ENCODE results near the gene TUSC2. TPM values are rescaled to one million over a fixed set of nuclear protein-coding genes. Genes with fewer than 3 reads are reported as not detected.

The TUSC2 gene
- 10 to 100 TPM; 24.6 to 29.7 (median 27.7) TPM for polyA plus RNA-seq (ENCODE audit: insufficient read length in 4 of 4)

- peak; percentile 93 to 97 (median 94) for DNase-seq (ENCODE audit: low read depth in 4 of 4, low spot score in 3 of 4)
Observed at GRCh38 chr3:50327943-50328691, at the start of gene TUSC2. Gene TUSC2, minus strand, starts transcription at chr3:50328223. Its CDS starts 124 bp downstream, at chr3:50328099.

GRCh38 chr3:50375258-50375931, 47.4 kb upstream of the TUSC2 start:
- no peak for DNase-seq (ENCODE audit: low read depth in 4 of 4, low spot score in 3 of 4)

- no peak for DNase-seq (ENCODE audit: low read depth in 4 of 4, low spot score in 3 of 4)
Observed at GRCh38 chr3:50374363-50375257, 46.6 kb upstream of the TUSC2 start.

GRCh38 chr3:50373146-50374051, 45.4 kb upstream of the TUSC2 start:
- no peak for DNase-seq (ENCODE audit: low read depth in 4 of 4, low spot score in 3 of 4)

GRCh38 chr3:50372349-50372748, 44.3 kb upstream of the TUSC2 start:
- no peak for DNase-seq (ENCODE audit: low read depth in 4 of 4, low spot score in 3 of 4)

GRCh38 chr3:50371133-50371685, 43.2 kb upstream of the TUSC2 start:
- no peak for DNase-seq (ENCODE audit: low read depth in 4 of 4, low spot score in 3 of 4)

- DNase-seq (ENCODE audit: low read depth in 4 of 4, low spot score in 3 of 4), result no peak
Observed at GRCh38 chr3:50370594-50370993, 42.6 kb upstream of the TUSC2 start.

GRCh38 chr3:50369012-50369670, 41.1 kb upstream of the TUSC2 start:
- DNase-seq (ENCODE audit: low read depth in 4 of 4, low spot score in 3 of 4), result no peak

GRCh38 chr3:50365842-50366220, 37.8 kb upstream of the TUSC2 start:
- no peak for DNase-seq (ENCODE audit: low read depth in 4 of 4, low spot score in 3 of 4)

- no peak for DNase-seq (ENCODE audit: low read depth in 4 of 4, low spot score in 3 of 4)
Observed at GRCh38 chr3:50365080-50365841, 37.2 kb upstream of the TUSC2 start.

GRCh38 chr3:50364573-50365079, 36.6 kb upstream of the TUSC2 start:
- no peak for DNase-seq (ENCODE audit: low read depth in 4 of 4, low spot score in 3 of 4)

- no peak for DNase-seq (ENCODE audit: low read depth in 4 of 4, low spot score in 3 of 4)
Observed at GRCh38 chr3:50359760-50360110, 31.7 kb upstream of the TUSC2 start.

GRCh38 chr3:50358911-50359759, 31.1 kb upstream of the TUSC2 start, which contains the start of gene TMEM115:
Gene TMEM115, minus strand, starts transcription at chr3:50359521. Its CDS starts 458 bp downstream, at chr3:50359063.
- peak; percentile 83 to 97 (median 94) for DNase-seq (ENCODE audit: low read depth in 4 of 4, low spot score in 3 of 4)

- DNase-seq (ENCODE audit: low read depth in 4 of 4, low spot score in 3 of 4), result no peak
Observed at GRCh38 chr3:50358355-50358910, 30.4 kb upstream of the TUSC2 start.

GRCh38 chr3:50357481-50357880, 29.5 kb upstream of the TUSC2 start:
- DNase-seq (ENCODE audit: low read depth in 4 of 4, low spot score in 3 of 4), result no peak

GRCh38 chr3:50356553-50356952, 28.5 kb upstream of the TUSC2 start:
- DNase-seq (ENCODE audit: low read depth in 4 of 4, low spot score in 3 of 4), result no peak
